ENCODE data around the gene LUC7L2. TPM values are rescaled to one million over a fixed set of nuclear protein-coding genes. Genes with fewer than 3 reads are reported as not detected.

LUC7L2 gene
- total and polyA plus RNA-seq, 9 of the 15 experiments (the other 6 are each of a cell fraction or from before 2014, with no cell fraction given), result 56.1 to 207 (median 141) TPM

GRCh38 chr7:139340037-139340807, 19.5 kb upstream of the LUC7L2 start (continued):
- TF ChIP-seq SMAD1 (IDR thresholded peaks at IDR 0.05; ENCODE audit: low read depth, low read length, partially characterized antibody) (peak; percentile 71), FOXP1 (CRISPR knock-in tag; IDR thresholded peaks at IDR 0.05) (peak; percentile 80; the same call in 1 of the 2 replicates), ZBTB40 (IDR thresholded peaks at IDR 0.05) (peak; percentile 99), ZBTB40 (CRISPR knock-in tag; IDR thresholded peaks at IDR 0.05) (no peak), ZNF212 (CRISPR knock-in tag; IDR thresholded peaks at IDR 0.05) (peak; percentile 86; the same call in 1 of the 2 replicates), TBL1XR1 (IDR thresholded peaks at IDR 0.05; ENCODE audit: low read length in 2 of 2) (peak; percentile 30 to 96; a peak in 3 of 4 replicates), PHF21A (IDR thresholded peaks at IDR 0.05; ENCODE audit: borderline replicate concordance, low read depth) (no peak), WHSC1 (IDR thresholded peaks at IDR 0.05; ENCODE audit: low read length) (no peak), MTA2 (IDR thresholded peaks at IDR 0.05; ENCODE audit: low read depth) (0 out of 2 replicates have a peak, but pooled peaks have one; percentile 11), ATF1 (CRISPR knock-in tag; IDR thresholded peaks at IDR 0.05) (peak; percentile 70), ATF1 (tag; IDR thresholded peaks at IDR 0.05) (peak; percentile 99), ETS2 (tag; IDR thresholded peaks at IDR 0.05; ENCODE audit: borderline replicate concordance, poor library complexity, severe bottlenecking) (no peak), MCM2 (IDR thresholded peaks at IDR 0.05; ENCODE audit: low read depth) (no peak), SP2 (IDR thresholded peaks at IDR 0.05; ENCODE audit: extremely low read depth, low read depth, low read length, poor library complexity, severe bottlenecking) (no peak), BRF2 (IDR thresholded peaks at IDR 0.05; ENCODE audit: borderline replicate concordance, insufficient read depth, insufficient read length) (no peak), ATF4 (CRISPR knock-in tag; IDR thresholded peaks at IDR 0.05) (peak; percentile 65), ETV1 (tag; conservative IDR thresholded peaks at IDR 0.05; ENCODE audit: low read depth) (peak; percentile 100)
